MM.1S (cell line): ENCODE data around the gene SNX33.

Experiments used
- DNase-seq: peaks from one replicate; pipeline ENCODE4 v3.0.0-alpha.2; 2015
- H2AFZ ChIP-seq: fragments of 300-600 bp; sonication (generic); 2 replicates; pipeline ENCODE4 v1.6.0; 2016; ENCODE audit warnings: antibody characterized with exemption, low read length
- H3F3A ChIP-seq: fragments of 300-600 bp; sonication (generic); 2 replicates; pipeline ENCODE4 v1.6.1; 2016; ENCODE audit warnings: mild to moderate bottlenecking, antibody characterized with exemption, low read length, moderate library complexity, mixed read lengths; ENCODE audit not compliant: insufficient read depth
- H3K27ac ChIP-seq: fragments of 300-600 bp; sonication (generic); 2 replicates; pipeline ENCODE4 v1.5.1; 2016; ENCODE audit warnings: mild to moderate bottlenecking, low read length
- H3K27me3 ChIP-seq: fragments of 300-600 bp; sonication (generic); replicated peaks from 2 replicates; pipeline ENCODE4 v1.6.0; 2016; ENCODE audit warnings: low read length; ENCODE audit not compliant: insufficient read depth
- H3K36me3 ChIP-seq: fragments of 300-600 bp; sonication (generic); replicated peaks from 2 replicates; pipeline ENCODE4 v1.6.1; 2016; ENCODE audit warnings: mild to moderate bottlenecking, low read length, mixed read lengths; ENCODE audit not compliant: insufficient read depth
- H3K4me1 ChIP-seq: fragments of 300-600 bp; sonication (generic); 2 replicates; pipeline ENCODE4 v1.6.1; 2016; ENCODE audit warnings: low read length, mixed read lengths
- H3K4me2 ChIP-seq: fragments of 300-600 bp; sonication (generic); 2 replicates; pipeline ENCODE4 v1.6.0; 2016; ENCODE audit warnings: low read depth, low read length
- H3K4me3 ChIP-seq: fragments of 300-600 bp; sonication (generic); 2 replicates; pipeline ENCODE4 v1.5.1; 2016; ENCODE audit warnings: low read length, mixed read lengths
- H3K79me2 ChIP-seq: fragments of 300-600 bp; sonication (generic); 2 replicates; pipeline ENCODE4 v1.6.1; 2016; ENCODE audit warnings: mixed run types, low read length, mixed read lengths
- H3K9ac ChIP-seq: fragments of 300-600 bp; sonication (generic); 2 replicates; pipeline ENCODE4 v1.6.1; 2016; ENCODE audit warnings: low read length, mixed read lengths
- H3K9me2 ChIP-seq: fragments of 300-600 bp; sonication (generic); replicated peaks from 2 replicates; pipeline ENCODE4 v1.6.1; 2016; ENCODE audit warnings: mild to moderate bottlenecking, low read length, mixed read lengths; ENCODE audit not compliant: insufficient read depth
- H3K9me3 ChIP-seq: fragments of 300-600 bp; sonication (generic); replicated peaks from 2 replicates; pipeline ENCODE4 v1.6.1; 2016; ENCODE audit warnings: mild to moderate bottlenecking, low read length, mixed read lengths; ENCODE audit not compliant: insufficient read depth
- H4K20me1 ChIP-seq: fragments of 300-600 bp; sonication (generic); 2 replicates; pipeline ENCODE4 v1.6.1; 2016; ENCODE audit warnings: mild to moderate bottlenecking, low read length, moderate library complexity, mixed read lengths; ENCODE audit not compliant: insufficient read depth
- EZH2 ChIP-seq: fragments of 300-600 bp; sonication (generic); optimal IDR thresholded peaks from 2 replicates; pipeline ENCODE3; 2017; ENCODE audit warnings: low read depth, mild to moderate bottlenecking, antibody characterized with exemption, low read length, mixed read lengths
- EZH2phosphoT487 ChIP-seq: fragments of 300-600 bp; sonication (generic); IDR thresholded peaks from 2 replicates; pipeline ENCODE4 v1.6.1; 2018; ENCODE audit warnings: antibody characterized with exemption, low read length
- TF ChIP-seq, protein P1 (sequence below): fragments of 300-600 bp; sonication (generic); IDR thresholded peaks from 2 replicates; pipeline ENCODE4 v1.5.1; 2016; ENCODE audit warnings: antibody characterized with exemption, low read length, mixed read lengths

The SNX33 gene

DNA sequence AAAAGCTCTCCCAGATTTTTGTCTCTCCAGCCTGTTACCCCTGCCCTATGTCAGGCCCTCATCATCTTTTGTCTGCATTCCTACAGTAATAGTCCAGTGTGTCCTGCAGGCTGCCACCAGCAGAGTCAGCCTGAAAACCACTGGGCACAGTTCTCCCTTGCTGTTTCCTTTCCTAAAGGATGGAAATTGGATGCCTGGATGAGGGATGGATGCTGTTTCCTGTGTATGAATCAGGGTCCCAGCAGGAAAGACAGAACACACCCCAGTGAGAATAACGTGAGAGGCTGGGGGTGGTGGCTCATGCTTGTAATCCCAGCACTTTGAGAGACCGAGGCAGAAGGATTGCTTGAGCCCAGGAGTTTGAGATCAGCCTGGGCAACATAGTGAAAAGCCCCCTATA, 3.3 kb upstream of the SNX33 start:
- Histone ChIP-seq H3K79me2 (peaks cover 5% of the 10 kb centered on the region), H2AFZ (no peak overlapping the region), H3K4me1 (no peaks in the 10 kb centered on the region), H3K9me3 (no peaks in the 10 kb centered on the region), H3K4me2 (no peak overlapping the region), H3K4me3 (no peak overlapping the region), H3K36me3 (no peaks in the 10 kb centered on the region), H3K27ac (no peak overlapping the region), H3K9me2 (no peaks in the 10 kb centered on the region), H3F3A (peaks cover 9% of the 10 kb centered on the region; the same call in 1 of the 2 replicates), H3K27me3 (peaks cover 33% of the 10 kb centered on the region), H4K20me1 (no peaks in the 10 kb centered on the region), H3K9ac (no peak overlapping the region)
- TF ChIP-seq, protein P1, sequence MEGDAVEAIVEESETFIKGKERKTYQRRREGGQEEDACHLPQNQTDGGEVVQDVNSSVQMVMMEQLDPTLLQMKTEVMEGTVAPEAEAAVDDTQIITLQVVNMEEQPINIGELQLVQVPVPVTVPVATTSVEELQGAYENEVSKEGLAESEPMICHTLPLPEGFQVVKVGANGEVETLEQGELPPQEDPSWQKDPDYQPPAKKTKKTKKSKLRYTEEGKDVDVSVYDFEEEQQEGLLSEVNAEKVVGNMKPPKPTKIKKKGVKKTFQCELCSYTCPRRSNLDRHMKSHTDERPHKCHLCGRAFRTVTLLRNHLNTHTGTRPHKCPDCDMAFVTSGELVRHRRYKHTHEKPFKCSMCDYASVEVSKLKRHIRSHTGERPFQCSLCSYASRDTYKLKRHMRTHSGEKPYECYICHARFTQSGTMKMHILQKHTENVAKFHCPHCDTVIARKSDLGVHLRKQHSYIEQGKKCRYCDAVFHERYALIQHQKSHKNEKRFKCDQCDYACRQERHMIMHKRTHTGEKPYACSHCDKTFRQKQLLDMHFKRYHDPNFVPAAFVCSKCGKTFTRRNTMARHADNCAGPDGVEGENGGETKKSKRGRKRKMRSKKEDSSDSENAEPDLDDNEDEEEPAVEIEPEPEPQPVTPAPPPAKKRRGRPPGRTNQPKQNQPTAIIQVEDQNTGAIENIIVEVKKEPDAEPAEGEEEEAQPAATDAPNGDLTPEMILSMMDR = no peak
- no peak for DNase-seq

DNA sequence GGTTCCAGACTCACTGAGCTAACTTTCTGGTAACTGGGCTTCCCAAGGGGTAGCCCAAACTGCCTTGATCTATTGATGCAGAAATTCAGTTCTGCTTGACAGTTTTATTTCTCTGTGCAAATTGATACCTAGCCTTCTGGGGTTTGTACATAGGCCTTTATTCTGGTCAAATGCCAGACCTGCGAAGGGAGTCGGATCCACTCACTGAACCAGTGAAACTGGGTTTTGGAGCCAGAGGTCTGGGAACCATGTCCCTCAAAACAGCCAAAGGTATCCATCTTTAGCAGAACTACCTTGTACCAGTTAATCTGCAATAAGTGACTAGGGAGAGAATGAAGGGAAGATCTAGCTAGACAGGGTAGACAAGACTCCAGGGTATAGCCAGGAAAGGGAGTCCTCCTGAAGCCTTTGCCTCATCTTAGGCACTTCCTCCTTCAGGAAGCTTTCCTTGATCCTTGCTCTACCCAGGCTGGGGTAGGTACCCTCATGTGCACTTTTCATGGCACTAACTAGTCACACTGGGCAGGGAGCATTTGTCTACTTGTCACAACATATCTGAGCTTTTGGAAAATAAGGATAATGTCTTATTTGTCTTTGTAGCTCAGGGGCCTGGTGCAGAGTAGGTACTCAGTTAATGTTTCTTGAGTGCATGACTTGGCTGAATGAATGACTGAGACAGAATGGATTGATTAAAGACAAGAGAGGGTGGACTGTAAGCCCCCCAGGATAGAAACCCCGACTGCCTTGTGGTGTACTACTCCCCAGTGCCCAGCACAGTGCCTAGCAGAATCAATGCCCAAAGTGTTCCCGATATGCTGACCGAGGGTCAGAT, 1.4 kb upstream of the SNX33 start:
- Histone ChIP-seq H3K9me3 (no peaks in the 10 kb centered on the region), H3K4me1 (no peaks in the 10 kb centered on the region), H3K27ac (no peak overlapping the region), H3K27me3 (peaks cover 33% of the 10 kb centered on the region), H3K36me3 (no peaks in the 10 kb centered on the region), H3K79me2 (no peaks in the 10 kb centered on the region), H3F3A (no peaks in the 10 kb centered on the region), H4K20me1 (no peaks in the 10 kb centered on the region), H3K4me3 (no peak overlapping the region), H3K9ac (no peak overlapping the region), H2AFZ (no peak overlapping the region), H3K9me2 (no peaks in the 10 kb centered on the region), H3K4me2 (peak overlapping the region; percentile 93; the same call in 1 of the 2 replicates)
- TF ChIP-seq EZH2phosphoT487 (no peak), EZH2 (no peak)
- TF ChIP-seq, protein P1 = no peak
- no peak for DNase-seq

DNA sequence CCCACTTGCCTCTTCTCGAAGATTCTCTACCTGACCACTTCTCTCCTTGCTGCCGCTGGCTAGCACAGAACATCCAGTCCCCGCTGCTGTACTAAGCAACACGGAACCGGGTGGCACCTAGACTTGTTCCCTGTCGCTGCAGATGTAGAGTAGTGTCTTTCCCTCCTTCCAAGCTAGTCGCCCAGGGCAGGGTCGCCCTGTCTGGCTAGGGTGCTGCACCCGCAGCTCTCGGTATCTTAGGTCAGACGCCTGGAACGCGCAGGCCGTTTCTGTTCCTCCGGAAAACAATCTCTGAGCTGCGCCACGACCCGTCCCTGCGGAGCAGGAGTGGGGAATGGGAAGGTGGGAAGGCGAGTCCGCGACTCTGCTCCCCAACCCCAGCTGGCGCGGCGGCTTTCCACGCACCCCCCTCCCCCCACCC, 758 bp upstream of the SNX33 start:
- no peaks in the 10 kb centered on the region for H3F3A ChIP-seq
- no peaks in the 10 kb centered on the region for H3K36me3 ChIP-seq
- peak overlapping the region; percentile 93 for H3K4me2 ChIP-seq
- no peaks in the 10 kb centered on the region for H3K4me1 ChIP-seq
- peak overlapping the region; percentile 39; the same call in 1 of the 2 replicates for H3K9ac ChIP-seq
- no peaks in the 10 kb centered on the region for H3K79me2 ChIP-seq
- H3K4me3 ChIP-seq = peak overlapping the region; percentile 87
- no peaks in the 10 kb centered on the region for H3K9me3 ChIP-seq
- no peaks in the 10 kb centered on the region for H4K20me1 ChIP-seq
- no peak for DNase-seq
- H2AFZ ChIP-seq = peak overlapping the region; percentile 96
- no peaks in the 10 kb centered on the region for H3K9me2 ChIP-seq
- TF ChIP-seq EZH2 (no peak), EZH2phosphoT487 (no peak)
- TF ChIP-seq, protein P1 = no peak
- H3K27ac ChIP-seq = no peak overlapping the region
- peaks cover 33% of the 10 kb centered on the region for H3K27me3 ChIP-seq
